GM23338 (cell line): Measurements from ENCODE around the gene QKI.

Experiments
- CREB1 ChIP-seq: fragments of 250-450 bp; sonication (Bioruptor Pico); IDR thresholded peaks from 2 replicates; pipeline ENCODE4 v1.5.0; 2020; ENCODE audit warnings: low read depth, mild to moderate bottlenecking, moderate library complexity
- EZH2 ChIP-seq: fragments of 200-600 bp; sonication (generic); IDR thresholded peaks from one replicate; pipeline ENCODE4 v1.8.0; 2017; ENCODE audit warnings: antibody characterized with exemption, mild to moderate bottlenecking, low read depth; ENCODE audit not compliant: unreplicated experiment
- EZH2phosphoT487 ChIP-seq: fragments of 200-600 bp; sonication (generic); IDR thresholded peaks from one replicate; pipeline ENCODE4 v1.8.1; 2018; ENCODE audit warnings: antibody characterized with exemption; ENCODE audit not compliant: unreplicated experiment
- JUNB ChIP-seq: IDR thresholded peaks from one replicate; pipeline ENCODE4 v1.6.1; 2016; ENCODE audit warnings: antibody characterized with exemption; ENCODE audit not compliant: unreplicated experiment
- POLR2AphosphoS5 ChIP-seq: IDR thresholded peaks from 2 replicates; pipeline ENCODE4 v1.6.1; 2016; ENCODE audit warnings: antibody characterized with exemption, low read depth
- STAT1 ChIP-seq: IDR thresholded peaks from one replicate; pipeline ENCODE4 v1.6.1; 2016; ENCODE audit warnings: antibody characterized with exemption; ENCODE audit not compliant: unreplicated experiment
- ZNF114 ChIP-seq: fragments of 250-450 bp; sonication (Bioruptor Pico); IDR thresholded peaks from 2 replicates; pipeline ENCODE4 v1.5.0; 2020; ENCODE audit warnings: mild to moderate bottlenecking, moderate library complexity
- ZNF331 ChIP-seq: fragments of 250-450 bp; sonication (Bioruptor Pico); IDR thresholded peaks from 2 replicates; pipeline ENCODE4 v1.5.0; 2020; ENCODE audit warnings: low read depth, mild to moderate bottlenecking, moderate library complexity
- TF ChIP-seq, protein P1 (sequence below), 2 experiments: fragments of 200-600 bp in 1 of 2; sonication (generic) in 1 of 2; conservative IDR thresholded peaks; 2 replicates each; pipeline versions ENCODE4 v1.5.1 to v1.6.1; 2016 to 2017; ENCODE audit warnings: antibody characterized with exemption in 2 of 2, low read depth in 2 of 2, mild to moderate bottlenecking in 2 of 2, moderate library complexity in 1 of 2
- TF ChIP-seq, protein P2 (sequence below): IDR thresholded peaks from one replicate; pipeline ENCODE4 v1.6.1; 2018; ENCODE audit warnings: antibody characterized with exemption; ENCODE audit not compliant: unreplicated experiment
- TF ChIP-seq, protein P3 (sequence below): IDR thresholded peaks from 2 replicates; pipeline ENCODE4 v1.6.1; 2016; ENCODE audit warnings: antibody characterized with exemption

DNA sequence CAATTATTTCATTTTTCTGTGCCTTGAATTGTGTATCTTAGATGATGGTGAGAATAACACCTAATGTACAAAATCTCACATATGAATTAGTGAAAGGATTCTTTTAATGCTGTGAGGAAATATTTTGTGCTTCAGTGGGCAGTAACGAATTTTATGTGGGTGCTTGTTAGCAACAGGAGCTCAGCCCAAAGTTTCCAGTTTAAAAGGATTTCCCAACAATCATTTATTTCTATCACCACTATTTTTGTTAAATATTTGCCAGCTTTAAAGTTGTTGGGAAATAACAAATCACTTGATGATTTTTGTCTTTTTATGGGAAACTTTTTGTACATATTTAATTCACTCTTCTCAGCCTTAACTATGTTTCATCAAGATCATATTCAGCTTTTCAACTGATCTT is 111.8 kb downstream of the QKI start:
- TF ChIP-seq EZH2phosphoT487 (no peak), EZH2 (no peak), JUNB (no peak), CREB1 (CRISPR knock-in tag) (no peak), POLR2AphosphoS5 (no peak), ZNF114 (CRISPR knock-in tag) (no peak), STAT1 (no peak), ZNF331 (CRISPR knock-in tag) (no peak)
- TF ChIP-seq, protein P1, sequence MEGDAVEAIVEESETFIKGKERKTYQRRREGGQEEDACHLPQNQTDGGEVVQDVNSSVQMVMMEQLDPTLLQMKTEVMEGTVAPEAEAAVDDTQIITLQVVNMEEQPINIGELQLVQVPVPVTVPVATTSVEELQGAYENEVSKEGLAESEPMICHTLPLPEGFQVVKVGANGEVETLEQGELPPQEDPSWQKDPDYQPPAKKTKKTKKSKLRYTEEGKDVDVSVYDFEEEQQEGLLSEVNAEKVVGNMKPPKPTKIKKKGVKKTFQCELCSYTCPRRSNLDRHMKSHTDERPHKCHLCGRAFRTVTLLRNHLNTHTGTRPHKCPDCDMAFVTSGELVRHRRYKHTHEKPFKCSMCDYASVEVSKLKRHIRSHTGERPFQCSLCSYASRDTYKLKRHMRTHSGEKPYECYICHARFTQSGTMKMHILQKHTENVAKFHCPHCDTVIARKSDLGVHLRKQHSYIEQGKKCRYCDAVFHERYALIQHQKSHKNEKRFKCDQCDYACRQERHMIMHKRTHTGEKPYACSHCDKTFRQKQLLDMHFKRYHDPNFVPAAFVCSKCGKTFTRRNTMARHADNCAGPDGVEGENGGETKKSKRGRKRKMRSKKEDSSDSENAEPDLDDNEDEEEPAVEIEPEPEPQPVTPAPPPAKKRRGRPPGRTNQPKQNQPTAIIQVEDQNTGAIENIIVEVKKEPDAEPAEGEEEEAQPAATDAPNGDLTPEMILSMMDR (conservative IDR thresholded peaks at IDR 0.05; ENCODE audit: low read depth in 2 of 2): no peak
- TF ChIP-seq, protein P2, sequence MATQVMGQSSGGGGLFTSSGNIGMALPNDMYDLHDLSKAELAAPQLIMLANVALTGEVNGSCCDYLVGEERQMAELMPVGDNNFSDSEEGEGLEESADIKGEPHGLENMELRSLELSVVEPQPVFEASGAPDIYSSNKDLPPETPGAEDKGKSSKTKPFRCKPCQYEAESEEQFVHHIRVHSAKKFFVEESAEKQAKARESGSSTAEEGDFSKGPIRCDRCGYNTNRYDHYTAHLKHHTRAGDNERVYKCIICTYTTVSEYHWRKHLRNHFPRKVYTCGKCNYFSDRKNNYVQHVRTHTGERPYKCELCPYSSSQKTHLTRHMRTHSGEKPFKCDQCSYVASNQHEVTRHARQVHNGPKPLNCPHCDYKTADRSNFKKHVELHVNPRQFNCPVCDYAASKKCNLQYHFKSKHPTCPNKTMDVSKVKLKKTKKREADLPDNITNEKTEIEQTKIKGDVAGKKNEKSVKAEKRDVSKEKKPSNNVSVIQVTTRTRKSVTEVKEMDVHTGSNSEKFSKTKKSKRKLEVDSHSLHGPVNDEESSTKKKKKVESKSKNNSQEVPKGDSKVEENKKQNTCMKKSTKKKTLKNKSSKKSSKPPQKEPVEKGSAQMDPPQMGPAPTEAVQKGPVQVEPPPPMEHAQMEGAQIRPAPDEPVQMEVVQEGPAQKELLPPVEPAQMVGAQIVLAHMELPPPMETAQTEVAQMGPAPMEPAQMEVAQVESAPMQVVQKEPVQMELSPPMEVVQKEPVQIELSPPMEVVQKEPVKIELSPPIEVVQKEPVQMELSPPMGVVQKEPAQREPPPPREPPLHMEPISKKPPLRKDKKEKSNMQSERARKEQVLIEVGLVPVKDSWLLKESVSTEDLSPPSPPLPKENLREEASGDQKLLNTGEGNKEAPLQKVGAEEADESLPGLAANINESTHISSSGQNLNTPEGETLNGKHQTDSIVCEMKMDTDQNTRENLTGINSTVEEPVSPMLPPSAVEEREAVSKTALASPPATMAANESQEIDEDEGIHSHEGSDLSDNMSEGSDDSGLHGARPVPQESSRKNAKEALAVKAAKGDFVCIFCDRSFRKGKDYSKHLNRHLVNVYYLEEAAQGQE: no peak
- TF ChIP-seq, protein P3, sequence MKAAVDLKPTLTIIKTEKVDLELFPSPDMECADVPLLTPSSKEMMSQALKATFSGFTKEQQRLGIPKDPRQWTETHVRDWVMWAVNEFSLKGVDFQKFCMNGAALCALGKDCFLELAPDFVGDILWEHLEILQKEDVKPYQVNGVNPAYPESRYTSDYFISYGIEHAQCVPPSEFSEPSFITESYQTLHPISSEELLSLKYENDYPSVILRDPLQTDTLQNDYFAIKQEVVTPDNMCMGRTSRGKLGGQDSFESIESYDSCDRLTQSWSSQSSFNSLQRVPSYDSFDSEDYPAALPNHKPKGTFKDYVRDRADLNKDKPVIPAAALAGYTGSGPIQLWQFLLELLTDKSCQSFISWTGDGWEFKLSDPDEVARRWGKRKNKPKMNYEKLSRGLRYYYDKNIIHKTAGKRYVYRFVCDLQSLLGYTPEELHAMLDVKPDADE: no peak
